B cell (primary cell): ENCODE results near the gene DNAH8.

Experiments used
- CTCF ChIP-seq: fragments of 200-600 bp; IDR thresholded peaks from one replicate; pipeline ENCODE4 v1.8.0; 2022; ENCODE audit warnings: antibody characterized with exemption, mild to moderate bottlenecking
- EZH2 ChIP-seq: IDR thresholded peaks from 2 replicates; pipeline ENCODE4 v1.6.1; 2012; ENCODE audit warnings: borderline replicate concordance, low read depth, mild to moderate bottlenecking, moderate library complexity, low read length; ENCODE audit not compliant: insufficient read depth, poor library complexity, severe bottlenecking

- TF ChIP-seq CTCF (no peak), EZH2 (no peak)
These were observed 109.3 kb downstream of the DNAH8 start for GRCh38 chr6:38824243-38824894.
